ENCODE measurements around the gene PRSS12. TPM values are rescaled to one million over a fixed set of nuclear protein-coding genes. Genes with fewer than 3 reads are reported as not detected.
"Not testable (repeated sequence)": the region's sequence is repeated elsewhere in the genome, so short reads cannot be mapped to it uniquely, and the experiment has no call there.

PRSS12 gene
- total RNA-seq, 2 donors from 2014 or later = 0.50 TPM; not detected in 1

- no peak for DNase-seq
- intact Hi-C loops (cut with DNase I) = no loop called here
- ATAC-seq = no peak
Measured at GRCh38 chr4:118329849-118330248, 23.0 kb downstream of the PRSS12 start.

- ATAC-seq = peak in 1 of 2 donors; percentile 29
- intact Hi-C loops (cut with DNase I) = no loop called here
- DNase-seq = no peak
Measured at GRCh38 chr4:118327554-118328241, 25.1 kb downstream of the PRSS12 start.

- ATAC-seq = no peak
- DNase-seq = no peak
- intact Hi-C loops (cut with DNase I) = no loop called here
Measured at GRCh38 chr4:118326585-118326984, 26.2 kb downstream of the PRSS12 start.

GRCh38 chr4:118325431-118325830 lies 27.4 kb downstream of the PRSS12 start:
- ATAC-seq = no peak
- intact Hi-C loops (cut with DNase I) = no loop called here
- DNase-seq = no peak

- intact Hi-C loops (cut with DNase I) = no loop called here
- DNase-seq = no peak
- ATAC-seq = no peak
Measured at GRCh38 chr4:118322831-118323502, 29.8 kb downstream of the PRSS12 start.

GRCh38 chr4:118318931-118319330 lies 33.9 kb downstream of the PRSS12 start:
- ATAC-seq = no peak
- intact Hi-C loops (cut with DNase I) = no loop called here
- no peak for DNase-seq

- no peak for DNase-seq
- ATAC-seq = no peak
- intact Hi-C loops (cut with DNase I) = no loop called here
Measured at GRCh38 chr4:118317691-118318090, 35.1 kb downstream of the PRSS12 start.

GRCh38 chr4:118314221-118314620 lies 38.6 kb downstream of the PRSS12 start:
- ATAC-seq = no peak
- no peak for DNase-seq
- intact Hi-C loops (cut with DNase I) = no loop called here

GRCh38 chr4:118313098-118313497 lies 39.7 kb downstream of the PRSS12 start:
- DNase-seq (no peak), ATAC-seq (no peak)
- intact Hi-C loops (cut with DNase I) = no loop called here

GRCh38 chr4:118308306-118309030 lies 44.3 kb downstream of the PRSS12 start:
- intact Hi-C loops (cut with DNase I) = no loop called here
- ATAC-seq = no peak
- no peak for DNase-seq

- ATAC-seq = peak in 1 of 2 donors; percentile 19
- DNase-seq = no peak
- intact Hi-C loops (cut with DNase I) = no loop called here
Measured at GRCh38 chr4:118307643-118308042, 45.2 kb downstream of the PRSS12 start.

GRCh38 chr4:118299619-118300018 lies 53.2 kb downstream of the PRSS12 start:
- ATAC-seq; DNase-seq; intact Hi-C loops (cut with DNase I): not testable (repeated sequence)

- ATAC-seq (no peak), DNase-seq (no peak)
- intact Hi-C loops (cut with DNase I) = no loop called here
Measured at GRCh38 chr4:118296729-118297128, 56.1 kb downstream of the PRSS12 start.

- no peak for DNase-seq
- intact Hi-C loops (cut with DNase I) = no loop called here
- ATAC-seq = no peak
Measured at GRCh38 chr4:118290951-118291350, 61.9 kb downstream of the PRSS12 start.

- no peak for ATAC-seq
- no peak for DNase-seq
- intact Hi-C loops (cut with DNase I) = no loop called here
Measured at GRCh38 chr4:118289794-118290193, 63.0 kb downstream of the PRSS12 start.

GRCh38 chr4:118287711-118288451 lies 64.9 kb downstream of the PRSS12 start:
- intact Hi-C loops (cut with DNase I) = no loop called here
- no peak for ATAC-seq
- no peak for DNase-seq

- ATAC-seq (no peak), DNase-seq (no peak)
- intact Hi-C loops (cut with DNase I) = no loop called here
Measured at GRCh38 chr4:118286685-118287084, 66.1 kb downstream of the PRSS12 start.

GRCh38 chr4:118285931-118286330 lies 66.9 kb downstream of the PRSS12 start:
- ATAC-seq (no peak), DNase-seq (no peak)
- intact Hi-C loops (cut with DNase I) = no loop called here

GRCh38 chr4:118284169-118284568 lies 68.6 kb downstream of the PRSS12 start:
- intact Hi-C loops (cut with DNase I) = no loop called here
- ATAC-seq = no peak
- no peak for DNase-seq

GRCh38 chr4:118282692-118283091 lies 70.1 kb downstream of the PRSS12 start:
- intact Hi-C loops (cut with DNase I) = no loop called here
- DNase-seq (peak; percentile 22), ATAC-seq (no peak)
